HG03108 (cell line): ENCODE results near the gene ATF2.

Experiments
- ATAC-seq: cut with Tn5 transposase; IDR thresholded peaks from one replicate; pipeline ENCODE4 v1.9.1; 2021; ENCODE audit warnings: moderate library complexity; ENCODE audit not compliant: unreplicated experiment

Gene ATF2

GRCh38 chr2:175030380-175031271 is 137.4 kb downstream of the ATF2 start:
- no peak for ATAC-seq

- ATAC-seq, result no peak
Observed at GRCh38 chr2:175027755-175028154, 140.2 kb downstream of the ATF2 start.

GRCh38 chr2:175026385-175026784 is 141.6 kb downstream of the ATF2 start:
- ATAC-seq, result no peak

GRCh38 chr2:175025946-175026345 is 142.1 kb downstream of the ATF2 start:
- no peak for ATAC-seq

GRCh38 chr2:175025233-175025632 is 142.8 kb downstream of the ATF2 start:
- ATAC-seq, result no peak

GRCh38 chr2:175022923-175023322 is 145.1 kb downstream of the ATF2 start:
- ATAC-seq, result no peak
